Measurements from ENCODE around the gene OR5K2. TPM values are rescaled to one million over a fixed set of nuclear protein-coding genes. Genes with fewer than 3 reads are reported as not detected.
A peak's percentile ranks its signal among the peaks of the same experiment; 100 is the strongest.

The OR5K2 gene
- total RNA-seq, 1 experiment from 2014 or later, result not detected

DNA sequence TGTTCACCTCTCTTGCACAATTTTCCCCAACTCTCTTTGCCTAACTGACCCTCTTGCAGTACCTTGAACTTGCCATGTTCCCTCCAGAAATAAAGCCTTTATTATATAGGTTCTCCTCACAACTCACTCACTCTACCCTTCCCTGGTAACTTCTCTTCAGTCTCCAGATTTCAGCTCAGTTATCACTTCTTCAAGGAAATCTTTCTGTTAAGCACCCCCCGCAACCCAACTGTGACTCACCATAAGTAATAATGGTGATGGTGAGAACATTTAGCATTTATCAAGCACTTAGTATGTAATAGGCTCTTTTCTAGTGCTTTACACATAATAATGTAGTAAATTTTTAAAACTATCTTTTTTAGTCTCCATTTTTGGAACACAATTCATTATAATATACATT is 42.6 kb upstream of the OR5K2 start:
- Histone ChIP-seq H3K27me3 (ENCODE audit: control insufficient read depth, insufficient read depth, low read length) (no peaks in the 10 kb centered on the region), H3K27ac (ENCODE audit: low read length) (no peak overlapping the region), H3K4me1 (ENCODE audit: control insufficient read depth, insufficient read depth, low read length) (no peaks in the 10 kb centered on the region), H3K4me3 (ENCODE audit: low read depth in 2 of 2, low read length in 2 of 2) (no peak overlapping the region), H3K36me3 (ENCODE audit: control insufficient read depth, insufficient read depth, low read length) (no peaks in the 10 kb centered on the region), H3K9me3 (ENCODE audit: control insufficient read depth, insufficient read depth, low read depth, low read length) (no peaks in the 10 kb centered on the region)
- ChIA-PET CTCF (no interaction called here), POLR2A (interaction anchor here (0.6 kb wide), 1 partner anchor 66 kb away, joined by 4 read pairs; no protein-coding TSS in a partner anchor)
- DNase-seq (ENCODE audit: low read depth, low spot score) (no peak), ATAC-seq (no peak)
- TF ChIP-seq CTCF (IDR thresholded peaks at IDR 0.05) (no peak), SIN3A (IDR thresholded peaks at IDR 0.05; ENCODE audit: borderline replicate concordance, insufficient read depth, low read depth, low read length) (no peak), POLR2AphosphoS5 (IDR thresholded peaks at IDR 0.05; ENCODE audit: low read depth, low read length) (no peak), TCF7L2 (IDR thresholded peaks at IDR 0.05; ENCODE audit: low read depth, low read length) (no peak)
- TF ChIP-seq, protein P1, sequence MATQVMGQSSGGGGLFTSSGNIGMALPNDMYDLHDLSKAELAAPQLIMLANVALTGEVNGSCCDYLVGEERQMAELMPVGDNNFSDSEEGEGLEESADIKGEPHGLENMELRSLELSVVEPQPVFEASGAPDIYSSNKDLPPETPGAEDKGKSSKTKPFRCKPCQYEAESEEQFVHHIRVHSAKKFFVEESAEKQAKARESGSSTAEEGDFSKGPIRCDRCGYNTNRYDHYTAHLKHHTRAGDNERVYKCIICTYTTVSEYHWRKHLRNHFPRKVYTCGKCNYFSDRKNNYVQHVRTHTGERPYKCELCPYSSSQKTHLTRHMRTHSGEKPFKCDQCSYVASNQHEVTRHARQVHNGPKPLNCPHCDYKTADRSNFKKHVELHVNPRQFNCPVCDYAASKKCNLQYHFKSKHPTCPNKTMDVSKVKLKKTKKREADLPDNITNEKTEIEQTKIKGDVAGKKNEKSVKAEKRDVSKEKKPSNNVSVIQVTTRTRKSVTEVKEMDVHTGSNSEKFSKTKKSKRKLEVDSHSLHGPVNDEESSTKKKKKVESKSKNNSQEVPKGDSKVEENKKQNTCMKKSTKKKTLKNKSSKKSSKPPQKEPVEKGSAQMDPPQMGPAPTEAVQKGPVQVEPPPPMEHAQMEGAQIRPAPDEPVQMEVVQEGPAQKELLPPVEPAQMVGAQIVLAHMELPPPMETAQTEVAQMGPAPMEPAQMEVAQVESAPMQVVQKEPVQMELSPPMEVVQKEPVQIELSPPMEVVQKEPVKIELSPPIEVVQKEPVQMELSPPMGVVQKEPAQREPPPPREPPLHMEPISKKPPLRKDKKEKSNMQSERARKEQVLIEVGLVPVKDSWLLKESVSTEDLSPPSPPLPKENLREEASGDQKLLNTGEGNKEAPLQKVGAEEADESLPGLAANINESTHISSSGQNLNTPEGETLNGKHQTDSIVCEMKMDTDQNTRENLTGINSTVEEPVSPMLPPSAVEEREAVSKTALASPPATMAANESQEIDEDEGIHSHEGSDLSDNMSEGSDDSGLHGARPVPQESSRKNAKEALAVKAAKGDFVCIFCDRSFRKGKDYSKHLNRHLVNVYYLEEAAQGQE (IDR thresholded peaks at IDR 0.05; ENCODE audit: insufficient read depth in 1 of 2, low read depth in 2 of 2, low read length in 1 of 2), result no peak
- BruUV-seq (replicated peaks), result no TSS peak
- intact Hi-C loops (cut with micrococcal nuclease; ENCODE audit: unreplicated experiment), result no loop called here
- in situ Hi-C loops (cut with HindIII; ENCODE audit: low pct_unique_long_range_greater_than_20kb, low sequenced_read_pairs), result no loop called here

- BruUV-seq (replicated peaks), result no TSS peak
- CTCF ChIA-PET, result no interaction called here
These were observed 39.9 kb upstream of the OR5K2 start for GRCh38 chr3:98457543-98457942.

More at GRCh38 chr3:98457543-98457942, 39.9 kb upstream of the OR5K2 start:
- POLR2A ChIA-PET, result interaction anchor here (0.6 kb wide), 1 partner anchor 11 kb away, joined by 3 read pairs; no protein-coding TSS in a partner anchor
- no peak for DNase-seq (ENCODE audit: low read depth, low spot score)
- Histone ChIP-seq H3K4me1 (ENCODE audit: control insufficient read depth, insufficient read depth, low read length) (no peaks in the 10 kb centered on the region), H3K27ac (ENCODE audit: low read length) (no peak overlapping the region), H3K36me3 (ENCODE audit: control insufficient read depth, insufficient read depth, low read length) (no peaks in the 10 kb centered on the region), H3K27me3 (ENCODE audit: control insufficient read depth, insufficient read depth, low read length) (no peaks in the 10 kb centered on the region), H3K4me3 (ENCODE audit: low read depth in 2 of 2, low read length in 2 of 2) (no peak overlapping the region), H3K9me3 (ENCODE audit: control insufficient read depth, insufficient read depth, low read depth, low read length) (no peaks in the 10 kb centered on the region)
- intact Hi-C loops (cut with micrococcal nuclease; ENCODE audit: unreplicated experiment) (no loop called here), in situ Hi-C loops (cut with HindIII; ENCODE audit: low pct_unique_long_range_greater_than_20kb, low sequenced_read_pairs) (no loop called here)
- TF ChIP-seq POLR2AphosphoS5 (IDR thresholded peaks at IDR 0.05; ENCODE audit: low read depth, low read length) (no peak), TCF7L2 (IDR thresholded peaks at IDR 0.05; ENCODE audit: low read depth, low read length) (no peak), SIN3A (IDR thresholded peaks at IDR 0.05; ENCODE audit: borderline replicate concordance, insufficient read depth, low read depth, low read length) (no peak), CTCF (IDR thresholded peaks at IDR 0.05) (peak; percentile 9; the same call in 1 of the 2 replicates)
- ATAC-seq, result no peak
